Liver (tissue), 9 donors: ENCODE data around the gene ARFIP1. TPM values are rescaled to one million over a fixed set of nuclear protein-coding genes. Genes with fewer than 3 reads are reported as not detected.

Experiments
- DNase-seq: peaks from one replicate; pipeline ENCODE4 v3.0.0-alpha.2; 2017; ENCODE audit warnings: low spot score
- H3K27ac ChIP-seq, 2 donors: one replicate each; pipeline ENCODE4 v1.7.0; 2013; ENCODE audit warnings: inconsistent platforms in 2 of 2, low read length in 2 of 2, control low read depth in 1 of 2, low read depth in 1 of 2, mild to moderate bottlenecking in 1 of 2
- H3K27me3 ChIP-seq, 4 donors: one replicate each; pipeline versions ENCODE4 v1.6.1 to v1.7.0; 2013; ENCODE audit warnings: low read length in 3 of 4, inconsistent platforms in 1 of 4, mild to moderate bottlenecking in 1 of 4, moderate library complexity in 1 of 4; ENCODE audit not compliant: control insufficient read depth in 4 of 4, insufficient read depth in 4 of 4
- H3K36me3 ChIP-seq, 4 donors: one replicate each; pipeline versions ENCODE4 v1.6.1 to v1.7.0; 2013; ENCODE audit warnings: low read length in 3 of 4, mild to moderate bottlenecking in 3 of 4, low read depth in 1 of 4, moderate library complexity in 1 of 4; ENCODE audit not compliant: control insufficient read depth in 4 of 4, insufficient read depth in 3 of 4
- H3K4me1 ChIP-seq, 4 donors: one replicate each; pipeline versions ENCODE4 v1.6.1 to v1.7.0; 2013; ENCODE audit warnings: low read length in 3 of 4, mild to moderate bottlenecking in 3 of 4, moderate library complexity in 1 of 4; ENCODE audit not compliant: control insufficient read depth in 4 of 4, insufficient read depth in 4 of 4
- H3K4me3 ChIP-seq, 3 donors: one replicate each; pipeline versions ENCODE4 v1.6.1 to v1.7.0; 2013; ENCODE audit warnings: low read length in 3 of 3, control low read depth in 1 of 3, low read depth in 1 of 3, mild to moderate bottlenecking in 1 of 3
- H3K9ac ChIP-seq, 2 donors: one replicate each; pipeline ENCODE4 v1.7.0; 2013; ENCODE audit warnings: low read length in 2 of 2, mild to moderate bottlenecking in 2 of 2, moderate library complexity in 2 of 2, control low read depth in 1 of 2, low read depth in 1 of 2
- H3K9me3 ChIP-seq, 4 donors: one replicate each; pipeline versions ENCODE4 v1.6.1 to v1.7.0; 2013; ENCODE audit warnings: low read length in 3 of 4; ENCODE audit not compliant: control insufficient read depth in 4 of 4
- ATF3 ChIP-seq: IDR thresholded peaks from 2 replicates; pipeline ENCODE4 v1.6.1; 2016; ENCODE audit warnings: antibody characterized with exemption
- CTCF ChIP-seq: fragments of 150-350 bp; IDR thresholded peaks from 2 replicates; pipeline ENCODE4 v1.5.1; 2017; ENCODE audit warnings: improper control_type of control experiment, low read depth, low read length; ENCODE audit not compliant: missing input control
- EGR1 ChIP-seq, 2 donors: IDR thresholded peaks; 2 replicates each; pipeline ENCODE4 v1.6.1; 2016 to 2018; ENCODE audit warnings: antibody characterized with exemption in 2 of 2, low read depth in 2 of 2
- FOXA1 ChIP-seq: IDR thresholded peaks from 2 replicates; pipeline ENCODE4 v1.6.1; 2016; ENCODE audit warnings: antibody characterized with exemption
- FOXA2 ChIP-seq: IDR thresholded peaks from 2 replicates; pipeline ENCODE4 v1.6.1; 2016; ENCODE audit warnings: antibody characterized with exemption
- GABPA ChIP-seq, 2 donors: IDR thresholded peaks in 1 of 2; conservative IDR thresholded peaks in 1 of 2; 2 replicates each; pipeline ENCODE4 v1.6.1; 2016; ENCODE audit warnings: antibody characterized with exemption in 2 of 2, mild to moderate bottlenecking in 1 of 2, moderate library complexity in 1 of 2
- HNF4A ChIP-seq, 2 donors: conservative IDR thresholded peaks; 2 replicates each; pipeline ENCODE4 v1.6.1; 2016; ENCODE audit warnings: antibody characterized with exemption in 2 of 2, mild to moderate bottlenecking in 2 of 2
- HNF4G ChIP-seq: IDR thresholded peaks from 2 replicates; pipeline ENCODE4 v1.6.1; 2016; ENCODE audit warnings: antibody characterized with exemption
- JUND ChIP-seq, 2 donors: IDR thresholded peaks; 2 replicates each; pipeline ENCODE4 v1.6.1; 2016; ENCODE audit warnings: antibody characterized with exemption in 2 of 2
- MAX ChIP-seq: IDR thresholded peaks from 2 replicates; pipeline ENCODE4 v1.6.1; 2016; ENCODE audit warnings: antibody characterized with exemption
- NR2F2 ChIP-seq: IDR thresholded peaks from 2 replicates; pipeline ENCODE4 v1.6.1; 2016; ENCODE audit warnings: antibody characterized with exemption
- RAD21 ChIP-seq, 2 donors: IDR thresholded peaks; 2 replicates each; pipeline ENCODE4 v1.6.1; 2016; ENCODE audit warnings: antibody characterized with exemption in 2 of 2, mild to moderate bottlenecking in 2 of 2
- RXRA ChIP-seq, 2 donors: IDR thresholded peaks; 2 replicates each; pipeline ENCODE4 v1.6.1; 2017 to 2018; ENCODE audit warnings: antibody characterized with exemption in 2 of 2, mild to moderate bottlenecking in 1 of 2
- SP1 ChIP-seq: IDR thresholded peaks from 2 replicates; pipeline ENCODE4 v1.6.1; 2018; ENCODE audit warnings: antibody characterized with exemption, mild to moderate bottlenecking
- TAF1 ChIP-seq: conservative IDR thresholded peaks from 2 replicates; pipeline ENCODE4 v1.6.1; 2016; ENCODE audit warnings: antibody characterized with exemption, mild to moderate bottlenecking
- YY1 ChIP-seq: IDR thresholded peaks from 2 replicates; pipeline ENCODE4 v1.6.1; 2016; ENCODE audit warnings: antibody characterized with exemption, mild to moderate bottlenecking
- ZBTB33 ChIP-seq: IDR thresholded peaks from 2 replicates; pipeline ENCODE4 v1.6.1; 2016; ENCODE audit warnings: antibody characterized with exemption
- WGBS: extraction: QIAGEN DNeasy Blood & Tissue Kit; methylation state at CpG from one replicate; pipeline ENCODE4 v1.1.7; 2013; 5-methylcytosine and 5-hydroxymethylcytosine counted together
- polyA plus RNA-seq, 2 donors: library from polyadenylated mRNA; stranded (reverse) in 1 of 2; unstranded in 1 of 2; fragments of 200-250 nt in 1 of 2; fragments of >200 nt in 1 of 2; fragmentation: Nextera tagmentation in 1 of 2; extraction: Ambion mirVana in 1 of 2; gene quantifications; one replicate each; pipeline versions ENCODE4 v1.2.1 to v1.2.3, GENCODE V29; 2013 to 2015
- total RNA-seq, 2 donors: library from RNA; depleted of rRNA; stranded (reverse); fragments of >200 nt; gene quantifications; one replicate each; pipeline ENCODE4 v1.2.3, GENCODE V29; 2014
- TF ChIP-seq, protein P1 (sequence below): IDR thresholded peaks from 2 replicates; pipeline ENCODE4 v1.6.1; 2016; ENCODE audit warnings: antibody characterized with exemption, mild to moderate bottlenecking
- donor health status: healthy.
- donor health status: healthy.
- donor health status: healthy.
- donor health status: healthy.
- donor health status: healthy.

Gene ARFIP1
- total and polyA plus RNA-seq, 4 donors, result 6.8 to 16.8 (median 14.9) TPM

DNA sequence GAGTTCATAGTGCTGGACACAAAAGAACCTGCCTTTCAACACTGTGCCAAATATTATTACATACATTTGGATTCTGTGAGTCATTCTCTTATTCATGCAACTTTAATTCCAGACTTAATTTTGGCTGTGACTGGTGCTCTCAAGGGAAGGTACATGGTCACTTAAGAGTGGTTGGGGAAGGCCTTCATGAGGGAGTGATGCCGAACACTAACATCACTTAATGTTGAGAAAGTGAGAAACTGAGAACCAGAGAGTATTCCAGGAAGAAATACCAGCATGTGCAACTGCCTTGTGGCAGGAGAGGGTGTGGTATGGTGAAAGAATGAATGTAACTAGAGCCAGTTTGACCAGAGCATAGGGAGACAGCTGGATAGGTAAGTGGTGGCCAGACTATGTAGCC, 114.9 kb downstream of the ARFIP1 start:
- Histone ChIP-seq H3K27ac (no peak overlapping the region), H3K36me3 (peaks cover 0 to 8% (median 1%) of the 10 kb centered on the region in 4 donors), H3K4me1 (no peaks in the 10 kb centered on the region), H3K27me3 (no peaks in the 10 kb centered on the region), H3K9me3 (no peaks in the 10 kb centered on the region), H3K9ac (no peak overlapping the region), H3K4me3 (no peak overlapping the region)
- DNase-seq, result no peak
- TF ChIP-seq HNF4G (no peak), JUND (IDR thresholded peaks at IDR 0.05) (no peak), TAF1 (no peak), SP1 (no peak), EGR1 (IDR thresholded peaks at IDR 0.05; ENCODE audit: low read depth in 2 of 2) (no peak), FOXA2 (no peak), MAX (no peak), RAD21 (IDR thresholded peaks at IDR 0.05) (no peak), HNF4A (conservative IDR thresholded peaks at IDR 0.05) (no peak), FOXA1 (no peak), ATF3 (no peak), RXRA (IDR thresholded peaks at IDR 0.05) (no peak), GABPA (IDR thresholded peaks at IDR 0.05 in 1 of 2, conservative IDR thresholded peaks at IDR 0.05 in 1 of 2) (no peak), CTCF (no peak), YY1 (no peak), ZBTB33 (no peak), NR2F2 (no peak)
- TF ChIP-seq, protein P1, sequence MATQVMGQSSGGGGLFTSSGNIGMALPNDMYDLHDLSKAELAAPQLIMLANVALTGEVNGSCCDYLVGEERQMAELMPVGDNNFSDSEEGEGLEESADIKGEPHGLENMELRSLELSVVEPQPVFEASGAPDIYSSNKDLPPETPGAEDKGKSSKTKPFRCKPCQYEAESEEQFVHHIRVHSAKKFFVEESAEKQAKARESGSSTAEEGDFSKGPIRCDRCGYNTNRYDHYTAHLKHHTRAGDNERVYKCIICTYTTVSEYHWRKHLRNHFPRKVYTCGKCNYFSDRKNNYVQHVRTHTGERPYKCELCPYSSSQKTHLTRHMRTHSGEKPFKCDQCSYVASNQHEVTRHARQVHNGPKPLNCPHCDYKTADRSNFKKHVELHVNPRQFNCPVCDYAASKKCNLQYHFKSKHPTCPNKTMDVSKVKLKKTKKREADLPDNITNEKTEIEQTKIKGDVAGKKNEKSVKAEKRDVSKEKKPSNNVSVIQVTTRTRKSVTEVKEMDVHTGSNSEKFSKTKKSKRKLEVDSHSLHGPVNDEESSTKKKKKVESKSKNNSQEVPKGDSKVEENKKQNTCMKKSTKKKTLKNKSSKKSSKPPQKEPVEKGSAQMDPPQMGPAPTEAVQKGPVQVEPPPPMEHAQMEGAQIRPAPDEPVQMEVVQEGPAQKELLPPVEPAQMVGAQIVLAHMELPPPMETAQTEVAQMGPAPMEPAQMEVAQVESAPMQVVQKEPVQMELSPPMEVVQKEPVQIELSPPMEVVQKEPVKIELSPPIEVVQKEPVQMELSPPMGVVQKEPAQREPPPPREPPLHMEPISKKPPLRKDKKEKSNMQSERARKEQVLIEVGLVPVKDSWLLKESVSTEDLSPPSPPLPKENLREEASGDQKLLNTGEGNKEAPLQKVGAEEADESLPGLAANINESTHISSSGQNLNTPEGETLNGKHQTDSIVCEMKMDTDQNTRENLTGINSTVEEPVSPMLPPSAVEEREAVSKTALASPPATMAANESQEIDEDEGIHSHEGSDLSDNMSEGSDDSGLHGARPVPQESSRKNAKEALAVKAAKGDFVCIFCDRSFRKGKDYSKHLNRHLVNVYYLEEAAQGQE, result no peak
- WGBS, result 96% methylated on average over 1 of the region's 1 CpG
